ENCODE measurements around the gene COX19.
A peak's percentile ranks its signal among the peaks of the same experiment; 100 is the strongest.

COX19 gene

GRCh38 chr7:999941-1000935, 24.9 kb upstream of the COX19 start:
- Histone ChIP-seq H3K4me3 (ENCODE audit: insufficient read depth, low read depth, low read length) (no peak overlapping the region), H3K36me3 (ENCODE audit: control insufficient read depth, insufficient read depth, low read length) (no peaks in the 10 kb centered on the region), H3K27me3 (ENCODE audit: control insufficient read depth, insufficient read depth, low read length, poor library complexity, severe bottlenecking) (no peaks in the 10 kb centered on the region), H3K4me1 (ENCODE audit: control insufficient read depth, insufficient read depth, low read length) (peaks cover 22% of the 10 kb centered on the region), H3K27ac (ENCODE audit: insufficient read depth, low read depth, low read length, poor library complexity, severe bottlenecking) (peak overlapping the region; percentile 50), H3K9me3 (ENCODE audit: control insufficient read depth, low read length) (no peaks in the 10 kb centered on the region)
- WGBS, 2 experiments = 82 to 88% methylated on average over 52 of the region's 52 CpGs

GRCh38 chr7:999149-999879, 24.0 kb upstream of the COX19 start:
- H3K27ac ChIP-seq (ENCODE audit: insufficient read depth, low read depth, low read length, poor library complexity, severe bottlenecking) = peak overlapping the region; percentile 50
- no peaks in the 10 kb centered on the region for H3K36me3 ChIP-seq (ENCODE audit: control insufficient read depth, insufficient read depth, low read length)
- 86 to 87% methylated on average over 28 of the region's 28 CpGs for WGBS, 2 experiments
- H3K27me3 ChIP-seq (ENCODE audit: control insufficient read depth, insufficient read depth, low read length, poor library complexity, severe bottlenecking) = no peaks in the 10 kb centered on the region
- H3K4me1 ChIP-seq (ENCODE audit: control insufficient read depth, insufficient read depth, low read length) = peaks cover 22% of the 10 kb centered on the region
- no peak overlapping the region for H3K4me3 ChIP-seq (ENCODE audit: insufficient read depth, low read depth, low read length)
- H3K9me3 ChIP-seq (ENCODE audit: control insufficient read depth, low read length) = no peaks in the 10 kb centered on the region

GRCh38 chr7:997404-998395, 22.4 kb upstream of the COX19 start:
- 81 to 85% methylated on average over 45 of the region's 45 CpGs for WGBS, 2 experiments
- Histone ChIP-seq H3K4me3 (ENCODE audit: insufficient read depth, low read depth, low read length) (no peak overlapping the region), H3K36me3 (ENCODE audit: control insufficient read depth, insufficient read depth, low read length) (no peaks in the 10 kb centered on the region), H3K9me3 (ENCODE audit: control insufficient read depth, low read length) (no peaks in the 10 kb centered on the region), H3K4me1 (ENCODE audit: control insufficient read depth, insufficient read depth, low read length) (peaks cover 32% of the 10 kb centered on the region), H3K27me3 (ENCODE audit: control insufficient read depth, insufficient read depth, low read length, poor library complexity, severe bottlenecking) (no peaks in the 10 kb centered on the region), H3K27ac (ENCODE audit: insufficient read depth, low read depth, low read length, poor library complexity, severe bottlenecking) (no peak overlapping the region)

GRCh38 chr7:996079-996872, 20.9 kb upstream of the COX19 start:
- WGBS, 2 experiments = 95 to 96% methylated on average over 38 of the region's 38 CpGs

GRCh38 chr7:995571-995970, 20.2 kb upstream of the COX19 start:
- WGBS, 2 experiments = 90 to 93% methylated on average over 14 of the region's 14 CpGs
- H3K9me3 ChIP-seq (ENCODE audit: control insufficient read depth, low read length) = no peaks in the 10 kb centered on the region
- H3K27ac ChIP-seq (ENCODE audit: insufficient read depth, low read depth, low read length, poor library complexity, severe bottlenecking) = no peak overlapping the region
- peaks cover 33% of the 10 kb centered on the region for H3K4me1 ChIP-seq (ENCODE audit: control insufficient read depth, insufficient read depth, low read length)
- H3K4me3 ChIP-seq (ENCODE audit: insufficient read depth, low read depth, low read length) = no peak overlapping the region
- no peaks in the 10 kb centered on the region for H3K27me3 ChIP-seq (ENCODE audit: control insufficient read depth, insufficient read depth, low read length, poor library complexity, severe bottlenecking)
- H3K36me3 ChIP-seq (ENCODE audit: control insufficient read depth, insufficient read depth, low read length) = no peaks in the 10 kb centered on the region

More at GRCh38 chr7:996079-996872, 20.9 kb upstream of the COX19 start:
- H3K27me3 ChIP-seq (ENCODE audit: control insufficient read depth, insufficient read depth, low read length, poor library complexity, severe bottlenecking) = no peaks in the 10 kb centered on the region
- no peaks in the 10 kb centered on the region for H3K9me3 ChIP-seq (ENCODE audit: control insufficient read depth, low read length)
- no peaks in the 10 kb centered on the region for H3K36me3 ChIP-seq (ENCODE audit: control insufficient read depth, insufficient read depth, low read length)
- H3K4me3 ChIP-seq (ENCODE audit: insufficient read depth, low read depth, low read length) = no peak overlapping the region
- H3K4me1 ChIP-seq (ENCODE audit: control insufficient read depth, insufficient read depth, low read length) = peaks cover 33% of the 10 kb centered on the region
- no peak overlapping the region for H3K27ac ChIP-seq (ENCODE audit: insufficient read depth, low read depth, low read length, poor library complexity, severe bottlenecking)

GRCh38 chr7:994592-995308, 19.4 kb upstream of the COX19 start:
- no peak overlapping the region for H3K4me3 ChIP-seq (ENCODE audit: insufficient read depth, low read depth, low read length)
- whole genome bisulfite sequencing, 2 experiments = 84 to 87% methylated on average over 28 of the region's 28 CpGs
- no peaks in the 10 kb centered on the region for H3K27me3 ChIP-seq (ENCODE audit: control insufficient read depth, insufficient read depth, low read length, poor library complexity, severe bottlenecking)
- H3K36me3 ChIP-seq (ENCODE audit: control insufficient read depth, insufficient read depth, low read length) = no peaks in the 10 kb centered on the region
- H3K9me3 ChIP-seq (ENCODE audit: control insufficient read depth, low read length) = no peaks in the 10 kb centered on the region
- no peak overlapping the region for H3K27ac ChIP-seq (ENCODE audit: insufficient read depth, low read depth, low read length, poor library complexity, severe bottlenecking)
- peaks cover 30% of the 10 kb centered on the region for H3K4me1 ChIP-seq (ENCODE audit: control insufficient read depth, insufficient read depth, low read length)

- H3K4me3 ChIP-seq (ENCODE audit: insufficient read depth, low read depth, low read length) = no peak overlapping the region
- no peak overlapping the region for H3K27ac ChIP-seq (ENCODE audit: insufficient read depth, low read depth, low read length, poor library complexity, severe bottlenecking)
- no peaks in the 10 kb centered on the region for H3K36me3 ChIP-seq (ENCODE audit: control insufficient read depth, insufficient read depth, low read length)
- no peaks in the 10 kb centered on the region for H3K9me3 ChIP-seq (ENCODE audit: control insufficient read depth, low read length)
- H3K27me3 ChIP-seq (ENCODE audit: control insufficient read depth, insufficient read depth, low read length, poor library complexity, severe bottlenecking) = no peaks in the 10 kb centered on the region
- peaks cover 35% of the 10 kb centered on the region for H3K4me1 ChIP-seq (ENCODE audit: control insufficient read depth, insufficient read depth, low read length)
- WGBS, 2 experiments = 26% methylated on average over 34 of the region's 34 CpGs
Observed at GRCh38 chr7:992709-993607, 17.6 kb upstream of the COX19 start.

All from ectodermal cell (in vitro differentiated cells).